HEK293 (cell line): ENCODE measurements around the gene AMBRA1.

ENCODE experiments used
- CTCF ChIA-PET: fragments of 350-600 bp; formaldehyde crosslinking; extraction: SDS; loops from one replicate; lab custom pipeline; 2021; ENCODE audit warnings: antibody characterized with exemption; lab: Yijun Ruan, JAX
- POLR2A ChIA-PET: fragments of 300-600 bp; formaldehyde crosslinking; extraction: SDS; loops from one replicate; lab custom pipeline; 2020; ENCODE audit warnings: antibody characterized with exemption, inconsistent platforms; lab: Yijun Ruan, JAX
- H3K27ac ChIP-seq: fragments of 200-500 bp; sonication (Bioruptor generic); 2 replicates; pipeline ENCODE4 v1.5.1; 2014; ENCODE audit warnings: low read depth, low read length, control low read depth, inconsistent platforms; ENCODE audit errors: extremely low read depth
- H3K36me3 ChIP-seq, 2 experiments: fragments of 200-500 bp in 1 of 2; sonication (Bioruptor generic) in 1 of 2; 1 replicate in 1 of 2; 2 replicates in 1 of 2; pipeline ENCODE4 v1.5.1; 2014 to 2017; ENCODE audit warnings: inconsistent platforms in 2 of 2, low read length in 2 of 2; ENCODE audit not compliant: control insufficient read depth in 2 of 2, insufficient read depth in 1 of 2
- H3K4me1 ChIP-seq: fragments of 200-500 bp; sonication (Bioruptor generic); 2 replicates; pipeline ENCODE4 v1.5.1; 2014; ENCODE audit warnings: mild to moderate bottlenecking, low read length, inconsistent platforms; ENCODE audit not compliant: control insufficient read depth, insufficient read depth
- H3K4me3 ChIP-seq: 2 replicates; pipeline ENCODE4 v1.5.1; 2011; ENCODE audit warnings: low read depth, mild to moderate bottlenecking, control low read depth, low read length, moderate library complexity
- H3K9me3 ChIP-seq: fragments of 200-500 bp; sonication (Bioruptor generic); 2 replicates; pipeline ENCODE4 v1.5.1; 2014; ENCODE audit warnings: low read depth, low read length, inconsistent platforms; ENCODE audit not compliant: control insufficient read depth, insufficient read depth
- GLIS2 ChIP-seq: fragments of 450-650 bp; formaldehyde crosslinking; IDR thresholded peaks from 2 replicates; pipeline ENCODE4 v1.5.1; 2016; ENCODE audit warnings: missing biosample characterization, missing genetic modification characterization
- IKZF3 ChIP-seq: fragments of 450-650 bp; IDR thresholded peaks from 2 replicates; pipeline ENCODE4 v1.5.0; 2018; ENCODE audit warnings: missing biosample characterization, mild to moderate bottlenecking, missing genetic modification characterization, moderate library complexity
- KLF1 ChIP-seq: fragments of 450-650 bp; formaldehyde crosslinking; IDR thresholded peaks from 2 replicates; pipeline ENCODE4 v1.5.1; 2016; ENCODE audit warnings: missing biosample characterization, missing genetic modification characterization
- YY1 ChIP-seq: fragments of 450-650 bp; formaldehyde crosslinking; IDR thresholded peaks from 2 replicates; pipeline ENCODE4 v1.5.1; 2018; ENCODE audit warnings: missing biosample characterization, missing genetic modification characterization
- ZFHX2 ChIP-seq: fragments of 450-650 bp; formaldehyde crosslinking; conservative IDR thresholded peaks from 2 replicates; pipeline ENCODE4 v1.5.1; 2016; ENCODE audit warnings: missing biosample characterization, missing genetic modification characterization
- ZFP3 ChIP-seq: fragments of 450-650 bp; formaldehyde crosslinking; IDR thresholded peaks from 2 replicates; pipeline ENCODE4 v1.5.1; 2016; ENCODE audit warnings: low read depth, missing biosample characterization, missing genetic modification characterization
- ZIC2 ChIP-seq: fragments of 450-650 bp; formaldehyde crosslinking; IDR thresholded peaks from 2 replicates; pipeline ENCODE4 v1.5.1; 2016; ENCODE audit warnings: missing biosample characterization, missing genetic modification characterization
- ZNF266 ChIP-seq: fragments of 450-650 bp; formaldehyde crosslinking; IDR thresholded peaks from 2 replicates; pipeline ENCODE4 v1.5.1; 2016; ENCODE audit warnings: missing biosample characterization, missing genetic modification characterization, low read depth
- ZNF335 ChIP-seq: fragments of 450-650 bp; formaldehyde crosslinking; conservative IDR thresholded peaks from 2 replicates; pipeline ENCODE4 v1.5.1; 2016; ENCODE audit warnings: missing biosample characterization, missing genetic modification characterization
- ZNF423 ChIP-seq: fragments of 450-650 bp; formaldehyde crosslinking; IDR thresholded peaks from 2 replicates; pipeline ENCODE4 v1.5.1; 2016; ENCODE audit warnings: missing biosample characterization, missing genetic modification characterization
- ZNF654 ChIP-seq: fragments of 450-650 bp; formaldehyde crosslinking; IDR thresholded peaks from 2 replicates; pipeline ENCODE4 v1.5.1; 2016; ENCODE audit warnings: low read depth, missing biosample characterization, missing genetic modification characterization
- ZNF776 ChIP-seq: fragments of 450-650 bp; formaldehyde crosslinking; IDR thresholded peaks from 2 replicates; pipeline ENCODE4 v1.5.0; 2017; ENCODE audit warnings: missing biosample characterization, missing genetic modification characterization, borderline replicate concordance
- TF ChIP-seq, protein P1 (sequence below): sonication (generic); formaldehyde crosslinking; IDR thresholded peaks from 2 replicates; pipeline ENCODE4 v1.8.1; 2022; ENCODE audit warnings: mild to moderate bottlenecking, moderate library complexity, missing genetic modification reagents
- TF ChIP-seq, protein P2 (sequence below): fragments of 450-650 bp; formaldehyde crosslinking; IDR thresholded peaks from 2 replicates; pipeline ENCODE4 v1.5.1; 2017; ENCODE audit warnings: missing biosample characterization, missing genetic modification characterization
- TF ChIP-seq, protein P3 (sequence below): fragments of 450-650 bp; formaldehyde crosslinking; IDR thresholded peaks from 2 replicates; pipeline ENCODE4 v1.5.1; 2016; ENCODE audit warnings: missing biosample characterization, missing genetic modification characterization
- TF ChIP-seq, protein P4 (sequence below): fragments of 450-650 bp; formaldehyde crosslinking; IDR thresholded peaks from 2 replicates; pipeline ENCODE4 v1.5.1; 2016; ENCODE audit warnings: missing biosample characterization, missing genetic modification characterization

AMBRA1 gene

DNA sequence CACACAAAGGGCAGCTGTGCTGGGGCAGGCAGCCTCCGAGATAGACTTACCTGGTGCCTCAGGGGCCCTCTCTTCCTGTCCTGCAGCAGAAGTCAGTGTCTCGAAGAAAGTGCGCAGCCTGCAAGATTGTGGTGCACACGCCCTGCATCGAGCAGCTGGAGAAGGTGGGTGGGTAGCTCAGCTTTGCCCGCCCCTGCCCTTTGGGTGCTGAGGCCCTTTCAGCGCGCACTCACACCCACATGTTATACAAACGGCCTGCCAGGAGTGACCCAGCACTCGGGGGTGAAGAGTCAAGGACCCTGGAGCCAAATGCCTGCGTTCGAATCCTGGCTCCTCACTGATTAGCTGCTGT lies 225.9 kb downstream of the AMBRA1 start:
- no peaks in the 10 kb centered on the region for H3K4me1 ChIP-seq
- TF ChIP-seq, protein P1, sequence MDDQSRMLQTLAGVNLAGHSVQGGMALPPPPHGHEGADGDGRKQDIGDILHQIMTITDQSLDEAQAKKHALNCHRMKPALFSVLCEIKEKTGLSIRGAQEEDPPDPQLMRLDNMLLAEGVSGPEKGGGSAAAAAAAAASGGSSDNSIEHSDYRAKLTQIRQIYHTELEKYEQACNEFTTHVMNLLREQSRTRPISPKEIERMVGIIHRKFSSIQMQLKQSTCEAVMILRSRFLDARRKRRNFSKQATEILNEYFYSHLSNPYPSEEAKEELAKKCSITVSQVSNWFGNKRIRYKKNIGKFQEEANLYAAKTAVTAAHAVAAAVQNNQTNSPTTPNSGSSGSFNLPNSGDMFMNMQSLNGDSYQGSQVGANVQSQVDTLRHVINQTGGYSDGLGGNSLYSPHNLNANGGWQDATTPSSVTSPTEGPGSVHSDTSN (CRISPR knock-in tag), result 0 out of 2 replicates have a peak, but pooled peaks have one; percentile 12
- TF ChIP-seq, protein P2, sequence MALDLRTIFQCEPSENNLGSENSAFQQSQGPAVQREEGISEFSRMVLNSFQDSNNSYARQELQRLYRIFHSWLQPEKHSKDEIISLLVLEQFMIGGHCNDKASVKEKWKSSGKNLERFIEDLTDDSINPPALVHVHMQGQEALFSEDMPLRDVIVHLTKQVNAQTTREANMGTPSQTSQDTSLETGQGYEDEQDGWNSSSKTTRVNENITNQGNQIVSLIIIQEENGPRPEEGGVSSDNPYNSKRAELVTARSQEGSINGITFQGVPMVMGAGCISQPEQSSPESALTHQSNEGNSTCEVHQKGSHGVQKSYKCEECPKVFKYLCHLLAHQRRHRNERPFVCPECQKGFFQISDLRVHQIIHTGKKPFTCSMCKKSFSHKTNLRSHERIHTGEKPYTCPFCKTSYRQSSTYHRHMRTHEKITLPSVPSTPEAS (tag by site-specific recombination), result no peak
- no peak overlapping the region for H3K27ac ChIP-seq
- no peak overlapping the region for H3K4me3 ChIP-seq
- no peaks in the 10 kb centered on the region for H3K9me3 ChIP-seq
- H3K36me3 ChIP-seq, result peaks cover 0 to 50% of the 10 kb centered on the region in 2 experiments; a peak in 1 of 3 replicates
- ChIA-PET CTCF (interaction anchor here (0.6 to 5.6 kb wide), 20 partner anchors 9 to 1440 kb away, joined by 3 to 98 read pairs (median 3); partner anchors contain the start of genes CHRM4 and DGKZ), POLR2A (no interaction called here)

DNA sequence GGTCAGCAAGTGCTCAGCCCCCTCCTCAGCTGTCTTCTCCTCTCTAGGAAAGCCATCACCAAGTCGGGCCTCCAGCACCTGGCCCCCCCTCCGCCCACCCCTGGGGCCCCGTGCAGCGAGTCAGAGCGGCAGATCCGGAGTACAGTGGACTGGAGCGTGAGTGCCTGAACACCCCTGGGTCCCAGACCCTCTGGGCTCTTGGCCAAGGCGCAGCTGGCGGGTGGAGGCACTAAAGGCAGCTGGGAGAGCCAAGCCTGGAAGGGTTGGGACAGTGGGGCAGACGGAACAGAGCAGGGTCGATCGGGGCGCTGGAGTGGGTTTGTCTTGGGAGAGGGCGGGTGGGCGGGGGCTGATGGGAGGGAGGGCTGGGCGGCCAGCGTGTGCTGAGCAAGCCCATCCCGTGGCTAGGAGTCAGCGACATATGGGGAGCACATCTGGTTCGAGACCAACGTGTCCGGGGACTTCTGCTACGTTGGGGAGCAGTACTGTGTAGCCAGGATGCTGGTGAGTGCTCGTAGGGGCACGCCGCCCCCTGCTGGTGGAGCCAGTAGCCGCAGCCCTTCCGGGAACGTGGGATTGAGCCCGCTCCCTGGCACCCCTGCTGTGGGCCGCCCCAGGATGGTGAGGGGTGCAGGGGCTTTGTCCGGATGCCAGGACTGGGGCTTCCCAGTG lies 226.4 kb downstream of the AMBRA1 start:
- CTCF ChIA-PET, result interaction anchor here (0.5 to 5.6 kb wide), 14 partner anchors 8 to 573 kb away, joined by 3 to 98 read pairs (median 4); partner anchors contain the start of genes CHRM4, DGKZ and ZNF408
- H3K36me3 ChIP-seq, result peaks cover 0 to 45% of the 10 kb centered on the region in 2 experiments; a peak in 1 of 3 replicates
- H3K27ac ChIP-seq, result no peak overlapping the region
- H3K9me3 ChIP-seq, result no peaks in the 10 kb centered on the region
- POLR2A ChIA-PET, result no interaction called here
- TF ChIP-seq KLF1 (0 out of 2 replicates have a peak, but pooled peaks have one; percentile 16), ZNF654 (tag by site-specific recombination) (0 out of 2 replicates have a peak, but pooled peaks have one; percentile 36), ZNF266 (tag by site-specific recombination) (no peak), ZIC2 (tag by site-specific recombination) (peak; percentile 40; the same call in 1 of the 2 replicates), ZFP3 (no peak), ZNF423 (tag by site-specific recombination) (0 out of 2 replicates have a peak, but pooled peaks have one; percentile 38), GLIS2 (tag by site-specific recombination) (0 out of 2 replicates have a peak, but pooled peaks have one; percentile 3), ZNF335 (no peak), ZFHX2 (tag by site-specific recombination) (0 out of 2 replicates have a peak, but pooled peaks have one; percentile 41)
- TF ChIP-seq, protein P1 (CRISPR knock-in tag), result 0 out of 2 replicates have a peak, but pooled peaks have one; percentile 26
- TF ChIP-seq, protein P3, sequence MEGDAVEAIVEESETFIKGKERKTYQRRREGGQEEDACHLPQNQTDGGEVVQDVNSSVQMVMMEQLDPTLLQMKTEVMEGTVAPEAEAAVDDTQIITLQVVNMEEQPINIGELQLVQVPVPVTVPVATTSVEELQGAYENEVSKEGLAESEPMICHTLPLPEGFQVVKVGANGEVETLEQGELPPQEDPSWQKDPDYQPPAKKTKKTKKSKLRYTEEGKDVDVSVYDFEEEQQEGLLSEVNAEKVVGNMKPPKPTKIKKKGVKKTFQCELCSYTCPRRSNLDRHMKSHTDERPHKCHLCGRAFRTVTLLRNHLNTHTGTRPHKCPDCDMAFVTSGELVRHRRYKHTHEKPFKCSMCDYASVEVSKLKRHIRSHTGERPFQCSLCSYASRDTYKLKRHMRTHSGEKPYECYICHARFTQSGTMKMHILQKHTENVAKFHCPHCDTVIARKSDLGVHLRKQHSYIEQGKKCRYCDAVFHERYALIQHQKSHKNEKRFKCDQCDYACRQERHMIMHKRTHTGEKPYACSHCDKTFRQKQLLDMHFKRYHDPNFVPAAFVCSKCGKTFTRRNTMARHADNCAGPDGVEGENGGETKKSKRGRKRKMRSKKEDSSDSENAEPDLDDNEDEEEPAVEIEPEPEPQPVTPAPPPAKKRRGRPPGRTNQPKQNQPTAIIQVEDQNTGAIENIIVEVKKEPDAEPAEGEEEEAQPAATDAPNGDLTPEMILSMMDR, result peak; percentile 67
- H3K4me3 ChIP-seq, result no peak overlapping the region
- H3K4me1 ChIP-seq, result no peaks in the 10 kb centered on the region

DNA sequence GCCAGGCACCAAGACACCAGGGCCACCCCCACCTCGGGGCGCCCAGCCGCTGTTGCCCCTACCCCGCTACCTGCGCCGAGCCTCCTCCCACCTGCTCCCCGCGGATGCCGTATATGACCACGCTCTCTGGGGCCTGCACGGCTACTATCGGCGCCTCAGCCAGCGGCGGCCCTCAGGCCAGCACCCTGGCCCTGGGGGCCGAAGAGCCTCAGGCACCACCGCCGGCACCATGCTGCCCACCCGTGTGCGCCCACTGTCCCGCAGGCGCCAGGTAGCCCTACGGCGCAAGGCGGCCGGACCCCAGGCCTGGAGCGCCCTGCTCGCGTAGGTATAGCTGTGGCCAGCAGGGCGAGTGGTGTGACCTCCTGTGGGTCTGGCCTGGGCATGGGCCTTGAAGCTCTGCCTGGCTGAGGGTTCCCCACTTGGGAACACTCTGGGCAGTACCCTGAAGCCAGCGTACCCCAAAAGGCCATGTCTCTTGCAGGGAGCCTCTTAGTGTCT lies 227.1 kb downstream of the AMBRA1 start:
- no peak overlapping the region for H3K27ac ChIP-seq
- ChIA-PET POLR2A (no interaction called here), CTCF (interaction anchor here (0.5 to 5.6 kb wide), 7 partner anchors 17 to 818 kb away, joined by 3 to 98 read pairs (median 3); partner anchors contain the start of genes DGKZ and ZNF408)
- H3K4me1 ChIP-seq, result peaks cover 3% of the 10 kb centered on the region
- no peak for TF ChIP-seq YY1
- TF ChIP-seq IKZF3 (tag by site-specific recombination), result no peak
- TF ChIP-seq, protein P4, sequence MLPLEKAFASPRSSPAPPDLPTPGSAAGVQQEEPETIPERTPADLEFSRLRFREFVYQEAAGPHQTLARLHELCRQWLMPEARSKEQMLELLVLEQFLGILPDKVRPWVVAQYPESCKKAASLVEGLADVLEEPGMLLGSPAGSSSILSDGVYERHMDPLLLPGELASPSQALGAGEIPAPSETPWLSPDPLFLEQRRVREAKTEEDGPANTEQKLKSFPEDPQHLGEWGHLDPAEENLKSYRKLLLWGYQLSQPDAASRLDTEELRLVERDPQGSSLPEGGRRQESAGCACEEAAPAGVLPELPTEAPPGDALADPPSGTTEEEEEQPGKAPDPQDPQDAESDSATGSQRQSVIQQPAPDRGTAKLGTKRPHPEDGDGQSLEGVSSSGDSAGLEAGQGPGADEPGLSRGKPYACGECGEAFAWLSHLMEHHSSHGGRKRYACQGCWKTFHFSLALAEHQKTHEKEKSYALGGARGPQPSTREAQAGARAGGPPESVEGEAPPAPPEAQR (tag by site-specific recombination), result no peak
- no peak for TF ChIP-seq ZNF776 (tag by site-specific recombination)
- peaks cover 0 to 39% of the 10 kb centered on the region in 2 experiments; a peak in 1 of 3 replicates for H3K36me3 ChIP-seq
- no peaks in the 10 kb centered on the region for H3K9me3 ChIP-seq
- no peak overlapping the region for H3K4me3 ChIP-seq
